CD4-positive, alpha-beta T cell treated with Interferon gamma for 1 hour (primary cell): Measurements from ENCODE around the gene MYO15B.

Source experiments
- DNase-seq: peaks from one replicate; pipeline ENCODE4 v3.0.0-alpha.2; 2020

Gene MYO15B

GRCh38 chr17:75670868-75671267 is 83.3 kb downstream of the MYO15B start:
- DNase-seq = no peak

GRCh38 chr17:75672011-75672410 is 84.4 kb downstream of the MYO15B start:
- DNase-seq = no peak

- no peak for DNase-seq
These were observed 85.9 kb downstream of the MYO15B start for GRCh38 chr17:75673487-75673886.
